HepG2 (cell line): ENCODE measurements around the gene JADE2. TPM values are rescaled to one million over a fixed set of nuclear protein-coding genes. Genes with fewer than 3 reads are reported as not detected.

ENCODE experiments used
- ATAC-seq: fragments of 200-7000 bp; cut with Tn5 transposase; 3 replicates; pipeline ENCODE4 v1.9.1; 2020; ENCODE audit warnings: mild to moderate bottlenecking, moderate library complexity
- BruUV-seq: library from RNA; stranded (reverse); fragments of 400-500 nt; replicated peaks from 2 replicates; lab custom pipeline; 2021; lab: Mats Ljungman, UMichigan
- CTCF ChIA-PET: fragments of 300-600 bp; formaldehyde crosslinking; extraction: SDS; loops from one replicate; lab custom pipeline; 2021; ENCODE audit warnings: low total read pairs, inconsistent platforms, low intra/inter-chr PET ratio; lab: Yijun Ruan, JAX
- POLR2A ChIA-PET: fragments of 350-600 bp; sonication (Branson Sonifier 250); formaldehyde crosslinking; loops from one replicate; lab custom pipeline; 2020; ENCODE audit warnings: antibody characterized with exemption, inconsistent platforms; lab: Yijun Ruan, JAX
- DNase-seq: peaks from one replicate; pipeline ENCODE4 v3.0.0-alpha.2; 2015; ENCODE audit warnings: low spot score
- FAIRE-seq: peaks from 3 replicates; lab custom pipeline; 2011; peaks lifted over from hg19 to GRCh38; lab: Jason Lieb, UNC
- H2AFZ ChIP-seq: one replicate; pipeline ENCODE4 v1.6.1; 2011; ENCODE audit warnings: low read length, inconsistent platforms
- H3K27ac ChIP-seq: fragments of 300-600 bp; 3 replicates; pipeline ENCODE4 v1.8.0; 2011; ENCODE audit warnings: mixed run types, mild to moderate bottlenecking, mixed read lengths, low read length, inconsistent platforms; ENCODE audit not compliant: insufficient read depth; ENCODE audit errors: extremely low read length
- H3K27me3 ChIP-seq, 2 experiments: fragments of 200-600 bp in 1 of 2; 2 replicates in 1 of 2; 3 replicates in 1 of 2; pipeline versions ENCODE4 v1.6.0 to v1.8.0; 2011; ENCODE audit warnings: low read length in 2 of 2, mild to moderate bottlenecking in 2 of 2, moderate library complexity in 2 of 2, inconsistent platforms in 1 of 2; ENCODE audit not compliant: insufficient read depth in 2 of 2, control insufficient read depth in 1 of 2
- H3K36me3 ChIP-seq, 2 experiments: fragments of 200-600 bp in 1 of 2; replicated peaks in 1 of 2; 2 replicates in 1 of 2; 3 replicates in 1 of 2; pipeline versions ENCODE4 v1.5.1 to v1.8.0; 2011; ENCODE audit warnings: low read length in 2 of 2, inconsistent platforms in 1 of 2; ENCODE audit not compliant: insufficient read depth in 2 of 2, control insufficient read depth in 1 of 2
- H3K4me1 ChIP-seq: 2 replicates; pipeline ENCODE4 v1.5.1; 2012; ENCODE audit warnings: low read length, inconsistent platforms; ENCODE audit not compliant: insufficient read depth
- H3K4me2 ChIP-seq: 2 replicates; pipeline ENCODE4 v1.6.0; 2011; ENCODE audit warnings: low read depth, low read length, inconsistent platforms
- H3K4me3 ChIP-seq, 3 experiments: fragments of 200-600 bp in 1 of 3; sonication (generic), shearing (Covaris generic) in 1 of 3; replicated peaks in 1 of 3; 2 replicates each; pipeline ENCODE4 v1.5.1; 2011 to 2016; ENCODE audit warnings: low read length in 3 of 3, inconsistent platforms in 2 of 3, low read depth in 2 of 3, mild to moderate bottlenecking in 2 of 3, control low read depth in 1 of 3, mixed read lengths in 1 of 3; ENCODE audit not compliant: insufficient read depth in 1 of 3
- H3K79me2 ChIP-seq: one replicate; pipeline ENCODE4 v1.6.1; 2011; ENCODE audit warnings: low read length, inconsistent platforms; ENCODE audit not compliant: insufficient read depth
- H3K9ac ChIP-seq: 2 replicates; pipeline ENCODE4 v1.6.0; 2011; ENCODE audit warnings: mild to moderate bottlenecking, low read depth, low read length, inconsistent platforms; ENCODE audit not compliant: insufficient read depth
- H3K9me3 ChIP-seq: 2 replicates; pipeline ENCODE4 v1.5.1; 2012; ENCODE audit warnings: mild to moderate bottlenecking, low read length
- H4K20me1 ChIP-seq: 2 replicates; pipeline ENCODE4 v1.6.0; 2011; ENCODE audit warnings: inconsistent platforms, mild to moderate bottlenecking, low read length, moderate library complexity; ENCODE audit not compliant: insufficient read depth
- ARID3A ChIP-seq: IDR thresholded peaks from 2 replicates; pipeline ENCODE4 v1.6.1; 2012; ENCODE audit warnings: low read depth, low read length, improper control_type of control experiment
- ATF7-NPFF ChIP-seq: sonication (generic); formaldehyde crosslinking; IDR thresholded peaks from 2 replicates; pipeline ENCODE4 v1.8.1; 2023; ENCODE audit warnings: mild to moderate bottlenecking, low read depth, missing genetic modification reagents, moderate library complexity
- CENPX ChIP-seq: sonication (generic); formaldehyde crosslinking; IDR thresholded peaks from 2 replicates; pipeline ENCODE4 v1.9.0; 2021; ENCODE audit warnings: mild to moderate bottlenecking, missing genetic modification reagents, moderate library complexity
- DR1 ChIP-seq: sonication (generic); formaldehyde crosslinking; IDR thresholded peaks from 2 replicates; pipeline ENCODE4 v1.8.0; 2021; ENCODE audit warnings: mild to moderate bottlenecking, missing genetic modification reagents, inconsistent platforms
- HOXA9 ChIP-seq: sonication (generic); formaldehyde crosslinking; IDR thresholded peaks from 2 replicates; pipeline ENCODE4 v1.8.1; 2022; ENCODE audit warnings: missing genetic modification reagents, mild to moderate bottlenecking, moderate library complexity, borderline replicate concordance
- MAZ ChIP-seq, 2 experiments: sonication (generic) in 1 of 2; formaldehyde crosslinking in 1 of 2; IDR thresholded peaks; 2 replicates each; pipeline versions ENCODE4 v1.5.0 to v1.6.1; 2012 to 2020; ENCODE audit warnings: low read depth in 2 of 2, mild to moderate bottlenecking in 2 of 2, borderline replicate concordance in 1 of 2, improper control_type of control experiment in 1 of 2, low read length in 1 of 2, missing genetic modification reagents in 1 of 2, moderate library complexity in 1 of 2
- MIXL1 ChIP-seq: IDR thresholded peaks from 2 replicates; pipeline ENCODE4 v1.6.1; 2016
- SMAD9 ChIP-seq: sonication (generic); formaldehyde crosslinking; IDR thresholded peaks from 2 replicates; pipeline ENCODE4 v1.5.1; 2020; ENCODE audit warnings: mild to moderate bottlenecking, missing genetic modification reagents
- SMARCE1 ChIP-seq: fragments of 450-650 bp; IDR thresholded peaks from 2 replicates; pipeline ENCODE4 v1.6.1; 2017; ENCODE audit warnings: borderline replicate concordance
- SMYD3 ChIP-seq: sonication (generic); formaldehyde crosslinking; IDR thresholded peaks from 2 replicates; pipeline ENCODE4 v1.8.1; 2023; ENCODE audit warnings: mild to moderate bottlenecking, missing genetic modification reagents
- THAP11 ChIP-seq: IDR thresholded peaks from 2 replicates; pipeline ENCODE4 v1.6.1; 2016; ENCODE audit warnings: missing biosample characterization, missing genetic modification reagents
- THRA ChIP-seq: sonication (generic); formaldehyde crosslinking; IDR thresholded peaks from 2 replicates; pipeline ENCODE4 v1.4.0; 2020; ENCODE audit warnings: missing genetic modification reagents, borderline replicate concordance
- ZFP36 ChIP-seq: fragments of 150-350 bp; IDR thresholded peaks from 2 replicates; pipeline ENCODE4 v1.6.1; 2018; ENCODE audit warnings: borderline replicate concordance, low read length, low read depth; ENCODE audit not compliant: partially characterized antibody
- ZNF20 ChIP-seq: sonication (generic); formaldehyde crosslinking; IDR thresholded peaks from 2 replicates; pipeline ENCODE4 v1.4.0; 2020; ENCODE audit warnings: mild to moderate bottlenecking, moderate library complexity, missing genetic modification reagents
- ZNF234 ChIP-seq: sonication (generic); formaldehyde crosslinking; conservative IDR thresholded peaks from 2 replicates; pipeline ENCODE4 v1.5.1; 2020; ENCODE audit warnings: mild to moderate bottlenecking, missing genetic modification reagents
- ZNF343 ChIP-seq: sonication (generic); formaldehyde crosslinking; IDR thresholded peaks from 2 replicates; pipeline ENCODE4 v1.4.0; 2020; ENCODE audit warnings: mild to moderate bottlenecking, missing genetic modification reagents
- ZNF790 ChIP-seq: sonication (generic); formaldehyde crosslinking; IDR thresholded peaks from 2 replicates; pipeline ENCODE4 v1.8.0; 2022; ENCODE audit warnings: missing genetic modification reagents, mild to moderate bottlenecking, borderline replicate concordance
- WGBS: methylation state at CpG from one replicate; pipeline ENCODE4 v1.1.6; 2017; ENCODE audit warnings: low lambda C conversion rate; 5-methylcytosine and 5-hydroxymethylcytosine counted together
- in situ Hi-C: cut with HindIII; loops from 2 replicates; pipeline ENCODE4 v1.10.0; 2017; ENCODE audit warnings: low pct_unique_long_range_greater_than_20kb; ENCODE audit not compliant: extremely low pct_ligation_motif_present
- intact Hi-C: fragments of 100-400 bp; cut with micrococcal nuclease; formaldehyde crosslinking; loops from one replicate; pipeline ENCODE4 v1.10.0; 2022; ENCODE audit not compliant: unreplicated experiment
- polyA plus RNA-seq, 8 experiments: library from polyadenylated mRNA; depleted of rRNA in 3 of 8; stranded (reverse) in 7 of 8; unstranded in 1 of 8; fragments of >200 nt; fragmentation: Illumina TruSeq in 4 of 8; extraction: Trizol in 4 of 8; gene quantifications; 2 replicates each; pipeline versions ENCODE4 v1.2.1 to v1.2.3, GENCODE V29; 2011 to 2016; ENCODE audit warnings: low read depth in 4 of 8, missing spikeins in 1 of 8, mixed read lengths in 1 of 8; ENCODE audit not compliant: insufficient read depth in 1 of 8
- total RNA-seq, 5 experiments: library from RNA; depleted of rRNA; stranded (reverse); fragments of >200 nt; fragmentation: Illumina TruSeq; extraction: Trizol; gene quantifications; 2 replicates each; pipeline ENCODE4 v1.2.3, GENCODE V29; 2016; ENCODE audit warnings: low read depth in 1 of 5

JADE2 gene
- total and polyA plus RNA-seq, 2 of the 13 experiments (the other 11 are each of a cell fraction or from before 2014, with no cell fraction given) = 7.5 to 15.1 TPM

- Histone ChIP-seq H3K9me3 (no peaks in the 10 kb centered on the region), H3K79me2 (no peaks in the 10 kb centered on the region), H3K27ac (no peak overlapping the region), H2AFZ (no peak overlapping the region), H3K9ac (no peak overlapping the region), H3K27me3 (no peaks in the 10 kb centered on the region), H3K36me3 (peaks cover 18 to 35% of the 10 kb centered on the region in 2 experiments), H3K4me2 (no peak overlapping the region), H3K4me3 (no peak overlapping the region), H3K4me1 (no peaks in the 10 kb centered on the region), H4K20me1 (no peaks in the 10 kb centered on the region)
- no peak for DNase-seq
- in situ Hi-C loops = loop anchor here (5.0 to 25.0 kb wide), 2 partner anchors 276 to 391 kb away; partner anchors contain the start of gene SKP1
- no peak for ATAC-seq
- ChIA-PET POLR2A (no interaction called here), CTCF (interaction anchor here (1.3 to 1.6 kb wide), 2 partner anchors 167 to 276 kb away, joined by 7 to 12 read pairs; partner anchors contain the start of gene CDKN2AIPNL)
- WGBS = 96% methylated on average over 14 of the region's 32 CpGs
- TF ChIP-seq THAP11 (CRISPR knock-in tag) = no peak
- TF ChIP-seq MAZ (IDR thresholded peaks at IDR 0.05; ENCODE audit: borderline replicate concordance, low read depth, low read length) = no peak
- TF ChIP-seq MAZ (CRISPR knock-in tag; IDR thresholded peaks at IDR 0.05; ENCODE audit: low read depth) = no peak
- TF ChIP-seq SMARCE1 = no peak
- TF ChIP-seq ZNF790 (CRISPR knock-in tag) = no peak
- no peak for TF ChIP-seq ZFP36
- no peak for TF ChIP-seq ATF7-NPFF (CRISPR knock-in tag)
- TF ChIP-seq DR1 = no peak
- TF ChIP-seq SMYD3 (CRISPR knock-in tag) = no peak
- no peak for TF ChIP-seq MIXL1 (CRISPR knock-in tag)
- no peak for TF ChIP-seq ZNF343
- no peak for TF ChIP-seq ZNF20
- no peak for TF ChIP-seq ZNF234 (CRISPR knock-in tag)
- TF ChIP-seq HOXA9 (CRISPR knock-in tag) = no peak
- no peak for TF ChIP-seq CENPX (CRISPR knock-in tag)
- TF ChIP-seq THRA (CRISPR knock-in tag) = no peak
- TF ChIP-seq SMAD9 (CRISPR knock-in tag) = no peak
- no peak for TF ChIP-seq ARID3A
- BruUV-seq = no TSS peak
- FAIRE-seq = no peak
- intact Hi-C loops = loop anchor here (5.0 kb wide), 2 partner anchors 51 to 166 kb away; partner anchors contain the start of genes CDKN2AIPNL and JADE2
These were observed 53.3 kb downstream of the JADE2 start for GRCh38 chr5:134578578-134579283.
